Measurements from ENCODE around the gene CYTH1.

Gene CYTH1

GRCh38 chr17:78746263-78746948 is 35.7 kb downstream of the CYTH1 start:
- Histone ChIP-seq H3K27me3 (replicated peaks; ENCODE audit: control insufficient read depth, insufficient read depth, low read length) (no peaks in the 10 kb centered on the region), H3K36me3 (ENCODE audit: control insufficient read depth, insufficient read depth, low read length) (peaks cover 3% of the 10 kb centered on the region), H3K4me3 (replicated peaks; ENCODE audit: low read depth, low read length) (no peak overlapping the region)
- DNase-seq (ENCODE audit: extremely low read depth, insufficient read length): no peak
- TF ChIP-seq CTCF (IDR thresholded peaks at IDR 0.05; ENCODE audit: insufficient read depth, low read length, poor library complexity, severe bottlenecking): no peak

- H3K36me3 ChIP-seq (ENCODE audit: control insufficient read depth, insufficient read depth, low read length): peaks cover 3% of the 10 kb centered on the region
- DNase-seq (ENCODE audit: extremely low read depth, insufficient read length): no peak
- no peaks in the 10 kb centered on the region for H3K27me3 ChIP-seq (replicated peaks; ENCODE audit: control insufficient read depth, insufficient read depth, low read length)
- no peak overlapping the region for H3K4me3 ChIP-seq (replicated peaks; ENCODE audit: low read depth, low read length)
- TF ChIP-seq CTCF (IDR thresholded peaks at IDR 0.05; ENCODE audit: insufficient read depth, low read length, poor library complexity, severe bottlenecking): peak; percentile 32
These were observed 36.5 kb downstream of the CYTH1 start for GRCh38 chr17:78745407-78746088.

- Histone ChIP-seq H3K36me3 (ENCODE audit: control insufficient read depth, insufficient read depth, low read length) (peaks cover 3% of the 10 kb centered on the region), H3K27me3 (replicated peaks; ENCODE audit: control insufficient read depth, insufficient read depth, low read length) (no peaks in the 10 kb centered on the region), H3K4me3 (replicated peaks; ENCODE audit: low read depth, low read length) (no peak overlapping the region)
- no peak for TF ChIP-seq CTCF (IDR thresholded peaks at IDR 0.05; ENCODE audit: insufficient read depth, low read length, poor library complexity, severe bottlenecking)
- DNase-seq (ENCODE audit: extremely low read depth, insufficient read length): no peak
These were observed 39.2 kb downstream of the CYTH1 start for GRCh38 chr17:78742901-78743300.

- no peak for TF ChIP-seq CTCF (IDR thresholded peaks at IDR 0.05; ENCODE audit: insufficient read depth, low read length, poor library complexity, severe bottlenecking)
- Histone ChIP-seq H3K36me3 (ENCODE audit: control insufficient read depth, insufficient read depth, low read length) (peaks cover 3% of the 10 kb centered on the region), H3K4me3 (replicated peaks; ENCODE audit: low read depth, low read length) (peak overlapping the region; percentile 29), H3K27me3 (replicated peaks; ENCODE audit: control insufficient read depth, insufficient read depth, low read length) (no peaks in the 10 kb centered on the region)
- DNase-seq (ENCODE audit: extremely low read depth, insufficient read length): no peak
These were observed 40.3 kb downstream of the CYTH1 start for GRCh38 chr17:78741644-78742284.

- no peak for TF ChIP-seq CTCF (IDR thresholded peaks at IDR 0.05; ENCODE audit: insufficient read depth, low read length, poor library complexity, severe bottlenecking)
- Histone ChIP-seq H3K27me3 (replicated peaks; ENCODE audit: control insufficient read depth, insufficient read depth, low read length) (no peaks in the 10 kb centered on the region), H3K36me3 (ENCODE audit: control insufficient read depth, insufficient read depth, low read length) (peaks cover 3% of the 10 kb centered on the region), H3K4me3 (replicated peaks; ENCODE audit: low read depth, low read length) (peak overlapping the region; percentile 44)
- peak; percentile 70 for DNase-seq (ENCODE audit: extremely low read depth, insufficient read length)
These were observed 42.6 kb downstream of the CYTH1 start for GRCh38 chr17:78739331-78739931.
